ENCODE measurements around the gene ALDH4A1. TPM values are rescaled to one million over a fixed set of nuclear protein-coding genes. Genes with fewer than 3 reads are reported as not detected.
"Not testable (repeated sequence)": the region's sequence is repeated elsewhere in the genome, so short reads cannot be mapped to it uniquely, and the experiment has no call there.

The ALDH4A1 gene
- total RNA-seq, 1 donor from 2014 or later: 359 TPM

DNA sequence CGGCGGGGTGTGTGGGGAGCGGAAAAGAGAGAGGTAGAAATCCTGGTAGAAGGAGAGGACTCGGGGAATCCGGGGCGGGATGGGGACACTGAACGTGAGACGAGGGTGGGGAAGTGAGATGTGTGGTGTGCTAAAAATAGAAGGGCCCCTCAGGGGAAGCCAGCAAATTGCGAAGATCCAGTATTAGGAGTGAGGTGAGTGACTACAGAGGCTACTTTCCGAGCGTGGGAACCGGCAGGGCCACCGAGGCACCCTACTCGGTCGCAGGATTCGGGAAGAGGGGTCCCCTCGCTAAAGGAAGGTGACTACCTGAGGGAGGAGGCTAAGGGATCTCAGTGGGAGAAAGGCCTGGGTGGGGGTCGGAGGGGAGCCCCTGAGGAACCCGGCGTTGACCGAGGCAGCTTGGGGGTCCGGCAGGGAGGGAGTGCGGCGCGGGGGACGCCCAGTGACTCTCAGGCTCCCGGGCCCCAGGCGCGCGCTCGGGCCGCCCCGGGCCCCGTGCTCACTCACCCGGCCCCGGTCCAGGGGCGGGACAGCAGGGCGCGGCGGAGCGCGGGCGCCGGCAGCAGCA, 318 bp downstream of the ALDH4A1 start:
- no peak for DNase-seq (ENCODE audit: low spot score)

DNA sequence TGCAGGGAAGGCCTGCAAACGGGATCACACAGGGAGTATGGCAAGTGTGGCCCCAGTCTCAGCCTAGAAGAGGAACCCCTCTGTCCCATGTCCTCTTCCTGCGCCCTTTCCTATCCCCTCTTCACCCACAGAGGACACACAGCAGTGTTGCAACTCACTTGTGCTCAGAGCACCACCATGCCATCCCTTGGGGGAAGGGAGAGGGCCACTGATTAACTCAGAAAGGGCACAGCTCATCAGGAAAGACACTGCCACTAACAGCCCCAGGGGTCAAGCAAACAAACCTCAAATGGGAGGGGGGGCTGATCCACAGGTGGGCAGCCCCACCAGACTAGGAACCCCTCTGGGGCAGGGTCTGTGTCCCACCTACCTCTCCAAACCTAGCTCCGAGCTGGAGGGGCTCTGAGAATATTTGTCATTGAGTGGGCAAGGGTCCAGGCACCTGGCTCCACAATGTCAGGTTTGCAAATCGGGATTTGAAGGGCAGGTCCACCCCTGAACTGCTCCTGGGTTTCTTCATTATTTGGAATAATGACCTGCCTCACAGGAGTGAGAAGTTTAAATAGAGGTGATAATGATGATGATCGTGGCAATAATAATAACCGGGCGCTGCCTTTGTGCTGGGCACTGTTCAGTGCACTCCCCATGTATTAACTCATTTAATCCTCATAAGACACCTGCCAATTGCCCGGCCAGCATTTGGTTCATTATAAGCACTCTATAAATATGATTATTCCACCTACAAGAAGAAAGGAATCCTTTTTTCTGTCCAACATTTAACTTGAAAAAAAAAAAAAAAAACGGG, 1.0 kb downstream of the ALDH4A1 start:
- ATAC-seq (peak; percentile 67), DNase-seq (ENCODE audit: low spot score) (peak; percentile 93)

More for the DNA sequence above, 318 bp downstream of the ALDH4A1 start:
- ATAC-seq: no peak

DNA sequence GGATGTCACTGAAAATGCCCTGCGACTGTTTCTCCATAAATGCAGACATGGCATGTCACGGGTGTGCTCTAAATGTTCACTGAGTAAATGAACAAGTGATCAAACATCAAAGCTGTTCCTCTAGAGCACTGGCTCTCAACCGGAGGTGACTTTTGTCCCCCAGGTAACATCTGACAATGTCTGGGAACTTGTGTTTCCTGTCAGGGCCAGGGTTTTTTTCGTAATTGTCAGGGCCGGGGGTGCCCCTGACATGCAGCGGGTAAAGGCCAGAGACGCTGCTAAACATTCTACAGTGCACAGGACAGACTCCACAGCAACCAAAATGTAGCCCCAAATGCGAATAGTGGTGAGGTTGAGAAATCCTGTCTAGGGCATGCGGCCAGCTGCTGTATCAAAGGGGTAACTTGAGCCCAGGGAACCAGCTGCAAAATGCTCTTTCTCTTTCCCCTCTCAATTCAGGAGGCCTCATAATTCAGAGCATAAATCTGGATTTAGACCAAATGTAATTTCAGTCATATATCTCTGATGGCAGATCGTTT, 2.0 kb downstream of the ALDH4A1 start:
- ATAC-seq: peak; percentile 40
- DNase-seq (ENCODE audit: low spot score): peak; percentile 88

- peak; percentile 62 for DNase-seq (ENCODE audit: low spot score)
- no peak for ATAC-seq
Observed at GRCh38 chr1:18899363-18900049, 2.8 kb downstream of the ALDH4A1 start.

DNA sequence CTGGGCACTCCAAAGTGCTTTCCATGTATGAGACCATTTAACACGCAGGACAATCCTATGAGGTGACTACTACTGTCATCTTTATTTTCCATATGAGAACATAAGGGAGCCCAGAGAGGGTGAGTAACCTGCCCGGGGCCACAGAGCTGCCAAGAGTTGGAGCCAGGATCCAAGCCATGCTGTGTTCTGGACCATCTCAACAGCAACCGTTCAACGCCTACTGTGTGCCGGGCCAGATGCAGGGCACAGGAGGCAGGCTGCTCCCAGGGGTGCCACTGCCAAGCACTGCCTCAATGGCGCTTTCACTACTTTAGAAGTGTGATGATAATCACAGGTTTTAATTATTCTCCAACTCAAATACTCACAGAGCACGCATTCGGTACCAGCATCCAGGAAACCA, 3.8 kb downstream of the ALDH4A1 start:
- DNase-seq (ENCODE audit: low spot score): no peak

GRCh38 chr1:18895317-18895716, 7.0 kb downstream of the ALDH4A1 start:
- ATAC-seq (peak; percentile 33), DNase-seq (ENCODE audit: low spot score) (no peak)

More for the DNA sequence above, 3.8 kb downstream of the ALDH4A1 start:
- ATAC-seq: no peak

DNA sequence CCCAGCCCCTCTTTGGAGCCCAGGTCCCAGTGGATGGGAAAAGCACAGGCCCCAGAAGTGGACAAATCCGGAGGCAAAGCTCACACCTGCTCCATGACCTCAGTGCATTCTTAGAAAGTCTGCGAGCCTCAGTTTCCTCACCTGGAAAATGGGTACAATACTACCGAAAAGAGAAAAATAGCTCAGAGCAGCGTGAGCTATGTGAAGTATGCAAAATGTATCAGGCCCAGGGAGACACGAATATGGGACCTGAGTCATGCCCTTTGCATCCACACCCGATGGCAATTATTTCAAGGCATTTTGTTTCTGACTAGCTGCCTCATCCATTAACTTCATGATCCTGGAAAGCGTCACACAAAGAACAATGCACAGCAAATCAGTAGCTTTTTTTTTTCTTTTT, 9.2 kb downstream of the ALDH4A1 start:
- ATAC-seq (no peak), DNase-seq (ENCODE audit: low spot score) (no peak)

DNA sequence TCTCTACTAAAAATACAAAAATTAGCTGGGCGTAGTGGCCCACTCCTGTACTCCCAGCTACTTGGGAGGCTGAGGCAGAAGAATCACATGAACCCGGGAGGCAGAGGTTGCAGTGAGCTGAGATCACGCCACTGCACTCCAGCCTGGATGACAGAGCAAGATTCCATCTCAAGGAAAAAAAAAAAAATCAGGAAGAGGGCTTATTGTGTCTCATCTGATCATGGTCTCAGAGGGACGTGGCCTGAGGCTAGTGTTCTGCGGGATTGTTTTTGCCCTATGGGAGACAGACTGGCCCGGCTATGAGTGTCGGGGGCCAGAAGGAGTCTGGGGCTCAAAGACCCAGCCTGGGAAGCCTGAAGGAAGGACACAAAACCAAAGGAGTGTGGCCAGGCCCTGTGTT, 10.5 kb downstream of the ALDH4A1 start:
- DNase-seq (ENCODE audit: low spot score); ATAC-seq: not testable (repeated sequence)

DNA sequence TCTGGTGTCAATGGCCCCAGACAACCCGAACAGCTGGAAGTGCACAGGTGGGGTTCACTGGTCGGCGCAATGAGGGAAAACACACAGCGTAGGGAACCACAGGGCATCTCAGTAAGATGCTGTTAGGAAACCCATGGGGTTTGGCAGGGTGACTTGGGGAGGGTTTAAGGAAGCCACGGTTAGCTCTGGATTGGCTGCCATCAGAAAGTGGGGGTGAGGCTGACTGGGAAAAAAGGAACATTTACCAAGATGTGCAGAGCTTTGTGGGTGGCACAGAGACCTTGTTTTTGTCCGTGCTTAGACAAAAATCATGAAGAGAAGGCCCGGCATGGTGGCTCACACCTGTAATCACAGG, 11.0 kb downstream of the ALDH4A1 start:
- DNase-seq (ENCODE audit: low spot score) (no peak), ATAC-seq (no peak)

- peak; percentile 81 for ATAC-seq
- peak; percentile 71 for DNase-seq (ENCODE audit: low spot score)
Observed at GRCh38 chr1:18890706-18891425, 11.5 kb downstream of the ALDH4A1 start.

GRCh38 chr1:18886003-18886335, 16.4 kb downstream of the ALDH4A1 start:
- no peak for DNase-seq (ENCODE audit: low spot score)
- ATAC-seq: no peak

DNA sequence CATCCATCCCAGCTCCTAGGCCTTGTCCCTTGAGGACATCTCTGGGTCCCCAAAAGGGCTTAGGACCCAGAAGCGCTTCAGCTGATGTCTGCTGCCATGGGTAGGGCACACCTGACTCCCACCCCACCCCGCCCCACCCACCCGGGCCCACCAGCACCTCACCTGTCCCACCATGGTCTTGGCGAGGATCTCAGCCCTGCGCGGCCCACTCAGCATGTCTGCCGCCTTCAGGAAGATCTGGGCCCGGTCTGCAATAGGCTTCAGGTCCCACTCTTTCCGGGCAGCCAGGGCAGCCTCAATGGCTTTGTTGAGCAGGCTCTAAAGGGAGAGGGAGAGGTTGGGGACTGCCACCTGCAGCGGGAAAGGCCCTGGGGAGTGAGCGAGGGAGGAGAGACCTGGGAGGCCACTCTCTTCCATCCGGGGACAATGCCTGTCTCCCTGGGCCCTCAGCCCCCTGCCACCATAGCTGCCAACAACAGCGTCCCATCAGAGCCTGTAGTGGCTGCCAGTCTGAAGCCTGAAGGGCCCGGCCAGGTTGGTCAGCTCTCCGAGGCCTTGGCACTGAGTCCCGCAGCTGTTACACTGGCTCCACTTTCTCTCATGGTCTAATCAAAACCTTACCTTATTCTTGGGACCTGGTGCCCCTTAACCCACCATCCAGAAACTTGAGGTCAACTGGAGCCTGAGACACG, 16.9 kb downstream of the ALDH4A1 start:
- DNase-seq (ENCODE audit: low spot score): no peak
- no peak for ATAC-seq

- no peak for DNase-seq (ENCODE audit: low spot score)
- ATAC-seq: peak; percentile 28
Observed at GRCh38 chr1:18884727-18885126, 17.6 kb downstream of the ALDH4A1 start.

DNA sequence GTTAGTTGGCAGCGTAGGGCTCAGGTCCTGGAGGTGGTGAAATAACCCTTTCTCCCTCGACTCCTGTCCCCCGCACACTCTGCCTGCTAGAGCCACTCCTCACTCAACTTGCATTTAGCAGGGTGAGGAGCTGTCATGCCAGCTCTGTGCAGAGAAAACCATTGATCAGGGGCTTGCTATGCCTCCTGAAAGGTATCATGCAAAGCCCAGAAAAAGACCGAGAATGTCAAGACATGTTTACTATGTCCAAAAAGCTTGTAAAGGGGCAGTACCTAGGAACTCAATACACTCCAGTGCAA, 18.0 kb downstream of the ALDH4A1 start:
- DNase-seq (ENCODE audit: low spot score) (no peak), ATAC-seq (no peak)

DNA sequence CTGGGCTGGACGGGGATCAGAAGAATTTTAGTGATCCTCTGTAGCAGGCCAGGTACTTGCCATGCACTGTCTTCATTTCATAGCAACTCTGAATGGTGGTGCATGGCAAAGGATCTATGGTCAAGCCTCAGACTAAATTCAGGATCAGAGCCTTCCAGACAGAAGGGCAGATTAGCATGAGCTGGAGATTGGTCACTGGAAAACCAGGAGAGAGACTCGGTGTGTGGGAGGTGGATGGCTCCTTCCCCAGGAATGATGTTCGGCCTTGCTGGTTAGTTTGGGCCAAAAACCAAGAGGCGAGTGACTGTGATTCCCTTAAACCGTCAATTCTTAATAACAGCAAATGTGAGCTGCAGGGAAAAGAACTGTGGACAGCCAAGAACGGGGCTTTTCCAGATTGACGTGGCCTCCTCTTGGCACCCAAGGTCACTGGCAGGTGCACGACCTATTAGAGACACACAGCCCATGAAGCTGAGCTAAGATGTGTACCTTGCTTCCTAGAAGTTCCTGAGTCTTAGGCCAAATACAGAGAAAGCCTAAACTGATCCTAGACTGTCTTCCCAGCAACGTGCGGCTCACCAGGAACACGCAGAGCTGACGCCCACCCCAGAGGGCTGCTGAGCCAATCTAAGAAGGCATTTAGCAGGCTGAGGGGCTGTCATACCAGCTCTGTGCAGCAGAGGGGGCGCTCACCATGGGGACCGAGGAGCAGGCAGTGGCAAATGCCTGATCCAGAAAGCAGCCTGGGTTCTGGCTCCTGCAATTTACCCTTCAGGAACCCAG, 18.5 kb downstream of the ALDH4A1 start:
- ATAC-seq: peak; percentile 87

DNA sequence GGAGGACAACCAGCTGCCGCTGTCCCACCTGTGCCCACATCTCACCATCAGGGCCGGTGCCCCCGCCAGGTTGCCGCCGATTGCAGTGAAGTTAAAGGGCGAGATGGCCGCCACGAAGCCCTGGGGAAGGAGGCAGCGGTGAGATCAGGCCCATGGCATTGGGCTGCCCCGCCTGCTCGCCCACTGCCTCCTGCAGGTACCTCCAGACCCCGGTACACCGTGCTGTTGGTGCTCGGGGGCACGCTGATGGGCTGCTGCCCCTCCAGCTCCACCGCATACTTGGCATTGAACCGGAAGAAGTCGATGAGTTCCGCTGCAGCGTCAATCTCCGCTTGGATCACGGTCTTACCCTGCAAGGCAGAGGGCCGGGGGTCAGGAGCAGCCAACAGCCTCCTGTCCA, 19.3 kb downstream of the ALDH4A1 start:
- no peak for ATAC-seq

More for the DNA sequence above, 18.5 kb downstream of the ALDH4A1 start:
- peak; percentile 76 for DNase-seq (ENCODE audit: low spot score)

GRCh38 chr1:18882486-18882885, 19.9 kb downstream of the ALDH4A1 start:
- ATAC-seq (no peak), DNase-seq (ENCODE audit: low spot score) (no peak)

More for the DNA sequence above, 19.3 kb downstream of the ALDH4A1 start:
- DNase-seq (ENCODE audit: low spot score): no peak

DNA sequence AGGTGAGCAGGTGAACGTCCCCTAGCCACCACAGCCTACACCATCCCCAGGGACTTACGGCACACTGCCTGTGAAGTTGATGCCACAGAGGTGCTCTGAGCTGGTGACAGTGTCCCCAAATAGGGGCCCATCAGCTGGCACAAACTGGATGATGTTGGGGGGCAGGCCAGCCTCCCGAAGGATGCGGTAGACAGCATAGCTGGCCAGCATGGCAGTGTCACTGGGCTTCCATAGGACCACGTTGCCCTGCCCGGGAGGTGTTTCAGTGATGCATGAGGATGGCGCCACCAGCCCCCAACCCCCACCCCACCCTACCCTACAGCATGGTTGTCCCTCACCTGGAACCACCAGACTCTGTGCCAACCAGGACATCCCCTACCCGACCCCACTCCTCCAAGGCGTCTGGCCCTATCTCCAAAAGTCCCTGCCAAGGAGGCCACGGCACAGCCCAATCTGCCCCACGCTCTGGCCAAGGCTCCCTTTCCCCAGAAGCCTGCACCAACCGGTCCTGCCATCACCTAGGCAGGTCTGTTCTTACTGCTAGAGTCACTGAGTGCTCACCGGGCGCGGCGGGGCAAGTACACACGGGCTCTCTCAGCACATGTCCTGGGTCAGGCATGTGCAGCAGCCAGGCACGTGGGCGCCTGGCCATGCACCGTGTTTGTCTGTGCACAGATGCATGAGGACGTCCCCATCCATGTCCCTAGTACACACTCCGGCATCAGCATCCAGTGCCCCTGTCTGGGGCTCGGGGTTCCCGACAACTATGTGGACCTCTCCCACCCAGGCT, 20.5 kb downstream of the ALDH4A1 start:
- DNase-seq (ENCODE audit: low spot score) (no peak), ATAC-seq (no peak)

- DNase-seq (ENCODE audit: low spot score): no peak
- no peak for ATAC-seq
Observed at GRCh38 chr1:18881164-18881563, 21.2 kb downstream of the ALDH4A1 start.

Measured in left lobe of liver (tissue), 2 donors.